HL-60/S4 treated with phorbol 12-myristate 13-acetate at 8.2 ng/mL for 4 days and 3 days (cell line): Measurements from ENCODE around the gene SH3BP5L.

Experiments used
- in situ Hi-C: fragments of 300-500 bp; cut with MboI; formaldehyde crosslinking; loops from 2 replicates; pipeline ENCODE4 v1.15.0; 2022; ENCODE audit warnings: low sequenced_read_pairs

The SH3BP5L gene

GRCh38 chr1:248825909-248826760 is at the start of gene SH3BP5L:
Gene SH3BP5L (minus strand): TSS chr1:248825915. CDS start chr1:248824935, 980 bp downstream.
- in situ Hi-C loops, result no loop called here

DNA sequence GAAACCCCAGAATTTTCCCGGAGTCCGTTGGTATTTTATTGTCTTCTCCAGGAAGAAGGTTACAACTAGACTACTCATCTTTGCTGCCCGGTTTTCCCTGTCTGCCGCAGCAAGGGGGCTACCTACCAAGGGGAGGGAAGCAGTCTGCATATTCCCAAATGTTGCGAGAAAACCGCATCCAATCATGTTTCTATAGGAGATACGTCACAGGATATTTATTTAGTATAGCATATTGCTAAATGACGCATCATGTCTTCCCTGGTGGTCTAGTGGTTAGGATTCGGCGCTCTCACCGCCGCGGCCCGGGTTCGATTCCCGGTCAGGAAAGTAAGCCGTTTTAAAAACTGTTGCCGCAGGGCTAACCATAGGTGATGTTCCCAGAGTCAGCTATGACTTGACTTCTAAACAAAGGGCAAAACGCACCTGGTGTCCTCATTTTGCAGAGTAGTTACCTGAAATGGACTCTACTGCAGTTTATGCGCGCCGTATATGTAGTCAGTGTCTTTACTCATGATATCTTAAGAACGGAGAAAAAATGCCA is 48.3 kb upstream of the SH3BP5L start:
- in situ Hi-C loops, result no loop called here

DNA sequence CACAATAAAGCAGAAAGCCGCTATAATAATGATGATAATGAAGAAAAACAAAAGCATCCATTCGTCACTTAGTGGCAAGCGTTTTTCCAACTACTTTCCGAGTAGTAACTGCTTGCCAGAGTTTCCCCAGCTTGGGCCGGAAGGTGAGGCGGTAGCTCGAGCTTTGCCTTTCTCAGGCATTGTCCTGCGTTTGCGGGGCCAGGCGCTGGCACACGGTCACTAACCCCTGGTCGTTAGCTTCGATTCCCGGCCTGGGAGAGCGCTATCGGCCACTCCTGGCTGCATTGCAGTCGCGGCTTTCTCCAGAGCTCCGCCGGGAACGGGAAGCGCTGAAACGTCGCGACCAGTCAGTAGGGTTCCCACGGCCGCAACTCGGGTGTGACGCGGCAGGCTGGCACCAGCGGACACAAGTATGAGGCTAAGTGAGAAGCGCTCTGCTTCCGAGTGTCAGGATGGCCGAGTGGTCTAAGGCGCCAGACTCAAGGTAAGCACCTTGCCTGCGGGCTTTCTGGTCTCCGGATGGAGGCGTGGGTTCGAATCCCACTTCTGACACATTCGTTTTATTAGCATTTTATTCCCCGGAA is 47.8 kb upstream of the SH3BP5L start:
- in situ Hi-C loops, result no loop called here

DNA sequence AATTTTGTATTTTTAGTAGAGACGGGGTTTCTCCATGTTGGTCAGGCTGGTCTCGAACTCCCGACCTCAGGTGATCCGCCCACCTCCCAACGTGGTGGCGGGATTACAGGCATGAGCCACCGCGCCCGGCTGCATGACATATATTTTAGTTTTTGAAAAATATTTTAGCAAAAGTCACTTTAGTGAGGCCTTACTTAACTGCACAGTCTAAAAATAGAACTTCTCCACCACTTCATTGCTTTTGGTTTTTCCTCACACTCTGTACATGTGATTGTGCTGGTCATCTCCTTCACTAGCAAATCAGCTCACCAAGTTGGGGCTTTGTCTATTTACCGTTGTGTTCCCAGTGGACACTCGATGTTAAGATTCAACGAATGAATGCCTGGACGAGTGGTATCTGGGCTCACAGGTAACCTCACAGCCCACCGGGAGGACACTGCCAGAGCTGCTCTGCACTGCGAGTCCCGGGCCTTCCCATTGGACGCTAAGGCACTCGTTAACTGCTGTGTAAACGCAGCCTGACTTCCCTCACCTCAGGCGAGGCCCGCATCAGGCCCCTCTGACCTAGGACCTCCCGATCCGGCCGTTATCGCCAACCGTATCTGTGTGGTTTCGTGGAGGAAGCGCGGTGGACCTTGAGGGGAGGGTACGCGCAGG is 47.2 kb upstream of the SH3BP5L start:
- in situ Hi-C loops, result no loop called here

DNA sequence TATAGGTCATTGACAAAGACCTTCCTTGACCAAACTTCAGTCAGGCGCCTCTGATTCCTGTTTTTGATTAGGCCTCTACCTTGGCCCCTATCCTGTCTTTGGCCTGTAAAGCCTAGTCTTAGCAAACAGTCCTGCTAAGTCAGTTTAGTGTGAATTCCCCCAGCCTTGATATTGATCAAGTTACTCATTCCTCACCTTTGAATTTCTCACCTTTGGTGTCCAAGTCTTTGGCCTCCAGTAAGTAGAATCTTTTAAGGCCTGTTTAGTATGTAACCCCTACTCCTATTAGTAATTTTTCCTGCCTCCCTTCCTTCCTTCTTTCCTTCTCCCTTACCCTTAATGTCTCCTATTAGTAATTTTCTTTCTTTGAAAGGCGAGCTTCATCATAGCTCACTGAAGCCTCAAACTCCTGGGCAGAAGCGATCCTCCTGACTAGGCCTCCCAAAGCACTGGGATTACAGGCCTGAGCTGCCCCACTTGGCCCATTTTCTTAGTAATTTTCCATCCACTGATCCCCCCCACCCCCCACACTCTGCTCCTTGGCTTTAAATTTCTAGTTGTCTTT is 46.2 kb upstream of the SH3BP5L start:
- in situ Hi-C loops, result no loop called here

DNA sequence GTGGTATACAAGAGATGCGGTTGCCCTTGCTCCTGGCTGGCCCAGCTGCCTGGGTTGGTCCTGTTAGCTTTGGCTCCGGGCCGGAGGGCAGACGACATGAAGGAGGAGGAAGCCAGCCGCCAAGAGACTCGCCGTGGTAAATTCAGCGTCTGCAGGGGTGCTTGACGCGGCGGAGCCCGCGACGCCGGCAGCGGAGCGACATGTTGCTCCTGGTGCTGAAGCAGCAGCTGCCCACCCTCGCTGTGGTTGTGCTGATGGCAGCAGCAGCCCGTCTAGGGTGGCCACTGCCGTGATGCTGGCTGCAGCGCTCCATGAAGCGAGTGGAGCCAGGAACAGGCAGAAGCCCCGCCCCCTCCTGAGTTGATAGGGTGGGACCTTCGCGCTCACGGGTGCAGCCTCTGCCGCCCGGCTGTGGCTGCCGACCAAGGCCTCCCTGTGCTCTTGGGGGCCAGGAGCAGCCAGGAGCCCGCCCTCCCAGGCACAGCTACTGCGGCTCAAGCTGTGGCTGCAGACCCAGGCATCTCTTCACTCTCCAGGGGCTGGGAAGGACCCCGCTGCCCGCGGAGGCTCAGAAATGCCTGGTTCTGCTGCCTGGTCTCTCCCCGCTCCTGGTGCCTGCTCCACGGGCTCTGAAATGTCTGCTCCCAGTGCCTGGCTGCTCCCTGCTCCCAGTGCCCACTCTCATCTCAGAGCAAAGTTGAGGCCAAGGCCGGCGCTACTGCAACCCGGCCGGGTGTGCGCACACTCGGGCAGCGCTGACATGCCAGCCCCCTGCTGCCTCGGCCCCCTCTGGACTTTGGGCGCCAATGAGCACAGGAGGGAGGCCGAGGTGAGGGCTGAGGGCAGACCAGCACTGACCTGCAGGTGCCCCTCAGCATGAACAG is 37.5 kb upstream of the SH3BP5L start:
- in situ Hi-C loops, result no loop called here

GRCh38 chr1:248862695-248862997 is 36.9 kb upstream of the SH3BP5L start:
- in situ Hi-C loops, result no loop called here

- in situ Hi-C loops, result no loop called here
Measured at GRCh38 chr1:248861616-248862015, 35.9 kb upstream of the SH3BP5L start.

GRCh38 chr1:248860007-248860406 is 34.3 kb upstream of the SH3BP5L start:
- in situ Hi-C loops, result no loop called here

DNA sequence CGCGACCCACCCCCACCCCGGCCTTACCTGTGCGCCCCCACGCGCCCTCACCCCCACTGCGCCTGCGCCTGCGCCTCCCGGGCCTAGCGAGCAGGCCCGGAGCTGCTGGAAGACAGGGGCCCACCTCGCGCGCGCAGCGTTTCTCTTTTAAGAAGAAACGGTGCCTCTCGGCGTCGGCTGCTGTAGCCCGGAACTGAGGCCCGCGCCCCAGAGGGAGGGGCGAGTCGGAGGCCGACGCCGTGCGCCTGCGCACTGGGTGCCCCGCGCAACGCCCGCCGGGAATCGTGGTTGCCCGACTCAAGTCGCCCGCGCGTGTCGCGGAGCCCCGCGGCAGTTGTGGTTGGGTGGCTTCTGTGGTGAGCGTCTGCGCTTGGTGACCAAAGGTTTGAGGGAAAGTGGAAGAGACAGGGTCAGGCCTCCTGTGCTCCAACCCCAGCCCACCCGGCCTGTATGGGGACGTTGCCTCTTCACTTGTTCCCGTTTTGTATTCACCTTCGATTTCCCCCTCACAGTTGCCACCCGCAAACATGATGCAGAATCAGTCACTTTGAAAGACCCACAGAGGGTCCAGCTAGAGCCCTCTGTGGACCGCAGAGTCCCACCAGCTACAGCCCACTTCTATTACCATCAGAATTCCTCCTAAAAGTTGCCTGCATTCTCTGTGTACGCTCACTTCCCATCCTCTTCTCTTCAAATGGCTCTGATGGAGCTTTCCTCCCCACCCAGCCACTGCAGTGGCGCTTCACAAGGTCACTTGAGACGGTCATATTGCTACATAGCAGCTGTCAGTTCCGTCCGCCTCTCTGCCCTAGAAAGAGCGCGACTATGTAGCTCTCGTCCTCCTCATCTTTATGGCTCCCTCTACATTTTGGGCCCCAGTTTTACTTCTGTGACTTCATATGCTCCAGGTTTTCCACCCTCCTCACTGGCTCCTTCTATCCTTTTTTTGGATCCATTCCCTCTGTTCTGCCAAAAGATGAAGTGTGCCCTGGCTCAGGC is 33.5 kb upstream of the SH3BP5L start, which contains the start of gene ZNF692:
ZNF692 (minus strand) TSS at position 195 of the 999 bp plus-strand sequence. CDS start 776 bp downstream, outside the sequence.
- in situ Hi-C loops, result no loop called here

GRCh38 chr1:248858096-248858890 is 32.6 kb upstream of the SH3BP5L start:
- in situ Hi-C loops, result no loop called here

- in situ Hi-C loops, result no loop called here
Measured at GRCh38 chr1:248857749-248858095, 32.0 kb upstream of the SH3BP5L start.

GRCh38 chr1:248857201-248857600 is 31.5 kb upstream of the SH3BP5L start:
- in situ Hi-C loops, result no loop called here

DNA sequence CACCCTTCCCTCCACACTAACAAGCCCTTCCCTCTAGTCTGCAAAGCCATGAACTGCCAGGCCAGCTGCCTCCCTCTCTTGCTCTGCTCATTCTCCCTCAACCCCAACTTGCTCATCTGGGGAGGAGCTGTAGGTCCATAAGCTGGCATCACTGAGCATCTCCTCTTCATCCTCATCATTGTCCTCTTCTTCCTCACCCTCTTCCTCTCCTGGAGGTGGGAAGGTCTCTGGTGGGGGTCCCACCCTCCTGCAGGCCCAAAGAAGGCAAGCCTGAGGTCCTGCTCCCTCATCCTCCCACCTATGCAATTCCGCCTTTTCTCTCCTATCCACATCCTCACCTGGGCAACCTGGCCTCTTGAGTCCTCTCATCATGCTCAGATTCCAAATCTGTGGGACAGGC is 30.5 kb upstream of the SH3BP5L start:
- in situ Hi-C loops, result no loop called here

- in situ Hi-C loops, result no loop called here
Measured at GRCh38 chr1:248855580-248855979, 29.9 kb upstream of the SH3BP5L start.

DNA sequence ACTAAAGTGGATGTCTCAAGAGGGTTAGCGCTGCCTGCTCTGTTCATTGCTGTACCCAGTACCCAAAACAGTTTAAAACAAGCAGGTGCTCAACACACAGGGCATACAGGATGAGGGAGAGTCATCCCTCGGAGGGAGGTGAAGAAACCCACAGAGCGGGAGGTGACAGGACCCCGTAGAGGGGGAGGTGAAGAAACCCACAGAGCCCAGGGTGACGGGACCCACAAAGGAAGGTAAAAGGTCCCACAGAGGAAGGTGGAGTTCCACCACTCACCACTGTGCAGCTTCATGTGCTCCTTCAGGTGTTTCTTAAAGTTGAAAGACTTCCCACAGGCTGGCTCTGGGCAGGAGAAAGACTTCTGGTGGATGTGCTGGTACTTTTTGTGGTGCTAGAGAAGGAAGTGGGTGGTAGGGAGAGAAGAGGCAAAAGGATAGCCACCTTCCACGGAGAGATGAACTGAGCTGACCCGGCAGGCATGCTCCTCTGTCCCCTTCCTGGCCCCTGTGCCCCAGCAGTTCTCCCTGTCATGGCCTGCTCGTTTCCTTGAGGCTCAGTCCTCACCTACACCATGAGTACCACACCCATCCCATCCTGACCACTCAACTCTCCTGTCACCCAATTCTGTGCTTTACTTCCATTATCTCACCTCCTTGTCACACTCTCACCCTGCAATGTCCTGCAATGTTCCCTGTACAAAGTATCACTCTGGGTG is 28.1 kb upstream of the SH3BP5L start:
- in situ Hi-C loops, result no loop called here

DNA sequence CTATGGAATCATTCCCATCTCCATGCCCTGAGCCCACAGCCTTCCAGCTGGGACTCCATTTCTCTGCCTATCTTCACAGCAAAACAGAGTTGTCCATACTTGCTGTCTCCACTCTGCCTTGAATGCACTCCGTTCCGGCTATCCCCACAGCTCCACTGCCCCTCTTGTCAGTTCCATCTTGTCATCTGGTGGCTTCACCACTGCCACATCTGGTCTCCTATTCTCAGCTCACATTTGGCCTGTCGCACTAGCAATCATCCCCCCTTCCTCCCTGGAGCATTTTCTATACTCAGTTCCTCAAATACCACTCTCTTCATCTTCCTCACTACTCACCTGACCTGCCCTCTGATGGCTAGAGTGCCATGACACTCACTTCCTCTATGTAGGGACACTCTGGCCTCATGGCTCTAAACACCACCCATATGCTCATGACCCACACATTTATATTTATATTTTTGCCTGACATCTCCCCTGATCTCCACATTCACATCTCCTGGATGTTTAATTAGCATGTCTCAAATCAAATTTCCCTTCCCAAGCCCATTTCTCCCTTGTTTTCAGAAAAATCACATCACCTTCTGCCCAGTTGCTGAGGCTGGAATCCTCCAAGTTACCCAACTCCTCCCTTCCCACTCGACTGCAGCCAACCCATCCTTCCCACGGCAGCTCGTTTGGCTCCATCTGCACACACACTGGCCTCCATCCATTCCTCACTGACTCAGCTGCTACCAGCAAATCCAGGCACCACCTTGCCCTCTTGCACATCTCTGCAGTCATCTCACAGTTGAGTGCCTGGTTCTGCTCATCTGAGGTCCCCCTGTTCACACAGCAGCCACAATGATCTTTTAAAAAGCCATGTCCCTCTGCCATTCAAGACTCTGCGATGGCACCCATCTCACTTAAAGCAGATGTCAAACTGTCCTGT is 27.0 kb upstream of the SH3BP5L start:
- in situ Hi-C loops, result no loop called here
